GM23248 (cell line): ENCODE data around the gene CGNL1. TPM values are rescaled to one million over a fixed set of nuclear protein-coding genes. Genes with fewer than 3 reads are reported as not detected.

Experiments used
- DNase-seq: peaks from one replicate; pipeline ENCODE4 v3.0.0-alpha.2; 2015
- H2AFZ ChIP-seq: fragments of 200-600 bp; sonication (generic); 2 replicates; pipeline ENCODE4 v1.6.1; 2016; ENCODE audit warnings: antibody characterized with exemption
- H3F3A ChIP-seq: fragments of 200-600 bp; sonication (generic); 2 replicates; pipeline ENCODE4 v1.6.1; 2016; ENCODE audit warnings: mild to moderate bottlenecking, antibody characterized with exemption, mixed run types; ENCODE audit not compliant: insufficient read depth
- H3K27ac ChIP-seq: fragments of 200-600 bp; sonication (generic); 2 replicates; pipeline ENCODE4 v1.5.1; 2016; ENCODE audit warnings: mild to moderate bottlenecking
- H3K27me3 ChIP-seq: fragments of 200-600 bp; sonication (generic); replicated peaks from 2 replicates; pipeline ENCODE4 v1.6.1; 2016; ENCODE audit warnings: mild to moderate bottlenecking; ENCODE audit not compliant: insufficient read depth
- H3K36me3 ChIP-seq: fragments of 200-600 bp; sonication (generic); 2 replicates; pipeline ENCODE4 v1.6.1; 2016; ENCODE audit warnings: low read depth, mild to moderate bottlenecking
- H3K4me1 ChIP-seq: fragments of 200-600 bp; sonication (generic); 2 replicates; pipeline ENCODE4 v1.6.1; 2016; ENCODE audit warnings: mild to moderate bottlenecking; ENCODE audit not compliant: insufficient read depth
- H3K4me2 ChIP-seq: fragments of 200-600 bp; sonication (generic); one replicate; pipeline ENCODE4 v1.6.1; 2016; ENCODE audit warnings: mild to moderate bottlenecking; ENCODE audit not compliant: unreplicated experiment
- H3K4me3 ChIP-seq: fragments of 200-600 bp; sonication (generic); 2 replicates; pipeline ENCODE4 v1.5.1; 2016; ENCODE audit warnings: mild to moderate bottlenecking
- H3K79me2 ChIP-seq: fragments of 200-600 bp; sonication (generic); 2 replicates; pipeline ENCODE4 v1.6.1; 2016; ENCODE audit warnings: mild to moderate bottlenecking; ENCODE audit not compliant: insufficient read depth
- H3K9ac ChIP-seq: fragments of 200-600 bp; sonication (generic); 2 replicates; pipeline ENCODE4 v1.6.1; 2016; ENCODE audit warnings: mild to moderate bottlenecking
- H3K9me2 ChIP-seq: fragments of 200-600 bp; sonication (generic); 2 replicates; pipeline ENCODE4 v1.6.1; 2016; ENCODE audit warnings: mixed run types, mild to moderate bottlenecking, moderate library complexity; ENCODE audit not compliant: insufficient read depth
- H3K9me3 ChIP-seq: fragments of 200-600 bp; sonication (generic); one replicate; pipeline ENCODE4 v1.6.1; 2017; ENCODE audit warnings: low read depth
- H4K20me1 ChIP-seq: fragments of 200-600 bp; sonication (generic); 2 replicates; pipeline ENCODE4 v1.6.0; 2016; ENCODE audit not compliant: insufficient read depth
- EZH2 ChIP-seq: fragments of 200-600 bp; sonication (generic); IDR thresholded peaks from 2 replicates; pipeline ENCODE4 v1.6.1; 2018; ENCODE audit warnings: antibody characterized with exemption, mild to moderate bottlenecking; ENCODE audit not compliant: insufficient read depth, poor library complexity, severe bottlenecking
- EZH2phosphoT487 ChIP-seq: fragments of 200-600 bp; sonication (generic); IDR thresholded peaks from 2 replicates; pipeline ENCODE4 v1.6.1; 2018; ENCODE audit warnings: antibody characterized with exemption, moderate library complexity, mild to moderate bottlenecking, low read depth; ENCODE audit not compliant: insufficient read depth
- WGBS, 2 experiments: methylation state at CpG; one replicate each; pipeline ENCODE4 v1.1.6; 2015 to 2017; ENCODE audit warnings: low lambda C conversion rate in 2 of 2, low coverage in 1 of 2; ENCODE audit errors: missing lambda C conversion rate in 2 of 2; 5-methylcytosine and 5-hydroxymethylcytosine counted together
- in situ Hi-C: fragments of 300-500 bp; cut with MboI; formaldehyde crosslinking; loops from 2 replicates; pipeline ENCODE4 v1.15.0; 2020
- polyA plus RNA-seq: library from polyadenylated mRNA; unstranded; fragments of >200 nt; fragmentation: Nextera tagmentation; extraction: Ambion mirVana; gene quantifications from 2 replicates; pipeline ENCODE4 v1.2.1, GENCODE V29; 2016
- total RNA-seq: library from RNA; depleted of rRNA; stranded (reverse); fragments of >200 nt; shearing (Covaris generic); gene quantifications from 2 replicates; pipeline ENCODE4 v1.2.3, GENCODE V29; 2014

CGNL1 gene
- total and polyA plus RNA-seq, 2 experiments from 2014 or later, result 0.11 TPM

GRCh38 chr15:57422113-57422754, 45.9 kb downstream of the CGNL1 start:
- Histone ChIP-seq H3K4me1 (0 out of 2 replicates have a peak, but pooled peaks cover 7% of the 10 kb centered on the region), H3K79me2 (no peaks in the 10 kb centered on the region), H3K36me3 (no peaks in the 10 kb centered on the region), H3F3A (0 out of 2 replicates have a peak, but pooled peaks cover 7% of the 10 kb centered on the region), H3K9me3 (no peaks in the 10 kb centered on the region), H3K27me3 (no peaks in the 10 kb centered on the region; the same call in none of the 2 replicates), H3K9ac (no peak overlapping the region), H3K4me2 (no peak overlapping the region), H2AFZ (peak overlapping the region; percentile 38), H3K27ac (no peak overlapping the region), H3K4me3 (no peak overlapping the region), H3K9me2 (no peaks in the 10 kb centered on the region), H4K20me1 (no peaks in the 10 kb centered on the region)
- in situ Hi-C loops, result no loop called here
- WGBS, 2 experiments, result 84 to 86% methylated on average over 2 of the region's 2 CpGs
- no peak for TF ChIP-seq EZH2
- TF ChIP-seq EZH2phosphoT487, result no peak
- peak; percentile 61 for DNase-seq

- Histone ChIP-seq H4K20me1 (no peaks in the 10 kb centered on the region), H3K4me2 (no peak overlapping the region), H3K4me1 (peaks cover 20% of the 10 kb centered on the region), H3K4me3 (no peak overlapping the region), H2AFZ (no peak overlapping the region), H3K27me3 (no peaks in the 10 kb centered on the region; the same call in 1 of the 2 replicates), H3F3A (peaks cover 20% of the 10 kb centered on the region), H3K9ac (no peak overlapping the region), H3K79me2 (no peaks in the 10 kb centered on the region), H3K27ac (no peak overlapping the region), H3K9me3 (no peaks in the 10 kb centered on the region), H3K36me3 (no peaks in the 10 kb centered on the region), H3K9me2 (no peaks in the 10 kb centered on the region)
- in situ Hi-C loops, result no loop called here
- DNase-seq, result no peak
- WGBS, 2 experiments, result 85% methylated on average over 15 of the region's 15 CpGs
- no peak for TF ChIP-seq EZH2
- no peak for TF ChIP-seq EZH2phosphoT487
Measured at GRCh38 chr15:57423599-57424140, 47.4 kb downstream of the CGNL1 start.

DNA sequence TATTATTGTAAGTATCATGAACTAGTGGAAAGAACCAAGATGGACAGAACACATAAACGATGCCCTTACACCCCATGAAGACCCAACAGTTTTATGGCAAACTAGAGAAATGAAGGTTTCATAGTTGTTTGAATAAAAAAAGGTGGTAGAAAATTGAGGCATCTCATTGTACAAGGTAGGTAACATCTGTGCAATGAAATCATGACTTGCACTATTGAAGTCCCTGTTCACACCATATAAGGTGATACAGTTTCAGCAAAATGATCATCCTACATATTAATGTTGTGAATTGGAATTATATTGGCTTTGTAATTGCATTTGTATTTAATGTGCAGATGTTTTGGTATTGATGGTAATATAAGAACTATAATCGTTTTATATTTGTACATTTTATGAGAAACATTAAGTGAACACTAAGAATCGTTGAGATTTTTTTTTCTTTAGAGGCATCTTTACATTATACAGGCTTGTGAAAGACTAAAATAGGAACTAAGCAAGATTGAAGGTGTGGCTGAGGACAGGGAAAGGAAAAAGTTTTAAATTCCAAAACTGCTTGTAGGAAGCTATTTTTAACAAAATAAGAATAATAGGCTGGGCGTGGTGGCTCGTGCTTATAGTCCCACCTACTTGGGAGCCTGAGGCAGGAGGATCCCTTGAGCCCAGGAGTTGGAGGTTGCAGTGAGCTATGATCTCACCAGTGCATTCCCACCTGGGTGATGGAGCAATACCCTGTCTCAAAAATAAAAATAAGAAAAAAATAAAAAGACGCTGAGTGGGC, 48.5 kb downstream of the CGNL1 start:
- Histone ChIP-seq H3K9ac (no peak overlapping the region), H3K9me3 (no peaks in the 10 kb centered on the region), H2AFZ (no peak overlapping the region), H3K4me3 (no peak overlapping the region), H3F3A (peaks cover 26% of the 10 kb centered on the region), H3K36me3 (no peaks in the 10 kb centered on the region), H3K4me1 (peaks cover 24% of the 10 kb centered on the region), H3K79me2 (no peaks in the 10 kb centered on the region), H3K9me2 (no peaks in the 10 kb centered on the region), H3K27ac (no peak overlapping the region), H4K20me1 (no peaks in the 10 kb centered on the region), H3K27me3 (no peaks in the 10 kb centered on the region; the same call in 1 of the 2 replicates), H3K4me2 (no peak overlapping the region)
- TF ChIP-seq EZH2phosphoT487 (no peak), EZH2 (no peak)
- 48 to 53% methylated on average over 6 of the region's 6 CpGs for WGBS, 2 experiments
- in situ Hi-C loops, result no loop called here
- DNase-seq, result no peak

- WGBS, 2 experiments, result 56 to 89% methylated on average over 2 to 3 of the region's 3 CpGs
- Histone ChIP-seq H2AFZ (no peak overlapping the region), H4K20me1 (no peaks in the 10 kb centered on the region), H3K27me3 (no peaks in the 10 kb centered on the region; the same call in 1 of the 2 replicates), H3K79me2 (no peaks in the 10 kb centered on the region), H3K9me3 (no peaks in the 10 kb centered on the region), H3K27ac (no peak overlapping the region), H3K9me2 (no peaks in the 10 kb centered on the region), H3K9ac (no peak overlapping the region), H3K4me3 (no peak overlapping the region), H3K4me1 (peaks cover 24% of the 10 kb centered on the region), H3K36me3 (no peaks in the 10 kb centered on the region), H3K4me2 (no peak overlapping the region), H3F3A (peaks cover 26% of the 10 kb centered on the region)
- DNase-seq, result no peak
- in situ Hi-C loops, result no loop called here
- no peak for TF ChIP-seq EZH2phosphoT487
- no peak for TF ChIP-seq EZH2
Measured at GRCh38 chr15:57425842-57426241, 49.5 kb downstream of the CGNL1 start.
